Immature natural killer cell (primary cell): ENCODE results near the gene LOXHD1. TPM values are rescaled to one million over a fixed set of nuclear protein-coding genes. Genes with fewer than 3 reads are reported as not detected.

Experiments
- DNase-seq, 3 donors: peaks; one replicate each; pipeline ENCODE4 v3.0.0; 2022; ENCODE audit warnings: mixed read lengths in 1 of 3
- H3K27ac Mint-ChIP-seq, 6 donors: one replicate each; pipeline ENCODE4 v1.8.0; 2020; ENCODE audit warnings: mixed read lengths in 6 of 6, mild to moderate bottlenecking in 5 of 6, inconsistent platforms in 4 of 6, moderate library complexity in 3 of 6
- H3K27me3 Mint-ChIP-seq, 3 donors: one replicate each; pipeline ENCODE4 v1.8.0; 2020 to 2021; ENCODE audit warnings: low read depth in 3 of 3, mild to moderate bottlenecking in 3 of 3, mixed read lengths in 3 of 3, moderate library complexity in 3 of 3, inconsistent platforms in 1 of 3
- H3K36me3 Mint-ChIP-seq, 3 donors: one replicate each; pipeline ENCODE4 v1.8.0; 2020; ENCODE audit warnings: mixed read lengths in 3 of 3, inconsistent platforms in 2 of 3, mild to moderate bottlenecking in 2 of 3
- H3K4me1 Mint-ChIP-seq, 2 donors: one replicate each; pipeline ENCODE4 v1.8.0; 2020; ENCODE audit warnings: inconsistent platforms in 2 of 2, mild to moderate bottlenecking in 2 of 2, mixed read lengths in 2 of 2, moderate library complexity in 1 of 2
- H3K4me3 Mint-ChIP-seq, 5 donors: one replicate each; pipeline ENCODE4 v1.8.0; 2020; ENCODE audit warnings: mild to moderate bottlenecking in 5 of 5, mixed read lengths in 5 of 5, inconsistent platforms in 3 of 5, moderate library complexity in 3 of 5
- H3K9me3 Mint-ChIP-seq, 6 donors: one replicate each; pipeline ENCODE4 v1.8.0; 2020; ENCODE audit warnings: mild to moderate bottlenecking in 6 of 6, mixed read lengths in 6 of 6, inconsistent platforms in 4 of 6, moderate library complexity in 3 of 6
- polyA plus RNA-seq, 3 donors: library from polyadenylated mRNA; unstranded; fragments of 300-500 nt; fragmentation: Illumina TruSeq; gene quantifications; one replicate each; pipeline ENCODE4 v1.2.3, GENCODE V29; 2021

The LOXHD1 gene
- polyA plus RNA-seq, 3 donors from 2014 or later, result 0.07 TPM; not detected in 2

DNA sequence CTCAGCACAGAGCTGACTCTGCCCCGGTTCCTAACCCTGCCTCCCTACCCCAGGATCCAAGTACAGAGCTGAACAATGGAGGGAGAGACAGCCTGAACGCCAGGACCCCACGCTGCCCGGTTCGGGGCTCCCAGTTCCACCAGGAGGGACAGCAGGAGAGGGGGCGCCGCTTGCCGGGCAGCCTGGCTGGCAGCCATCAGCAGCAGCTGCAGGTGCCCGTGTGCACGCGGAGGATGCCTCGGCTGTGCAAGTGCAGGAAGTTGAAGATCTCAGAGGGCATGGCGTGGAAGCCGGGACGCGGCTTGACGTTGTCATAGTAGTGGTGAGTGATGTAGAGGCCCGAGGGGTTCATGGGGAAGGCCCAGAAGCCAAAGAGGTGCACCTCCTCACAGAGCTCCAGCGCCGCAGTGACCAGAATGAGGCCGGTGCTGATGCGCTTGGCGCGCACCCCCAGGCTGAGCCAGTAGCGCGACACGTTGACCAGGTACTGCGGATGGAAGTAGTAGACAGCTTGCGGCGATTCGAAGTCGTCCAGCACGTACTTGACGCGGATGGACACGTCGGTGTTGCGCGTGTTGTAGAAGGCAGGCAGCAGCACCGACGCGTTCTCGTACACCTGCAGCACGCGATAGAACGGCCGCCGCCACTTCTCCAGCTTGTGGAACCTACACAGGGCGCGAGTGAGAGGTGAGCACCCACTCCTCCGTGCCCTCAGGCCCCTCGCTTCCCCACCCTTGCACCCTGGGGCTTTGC, 23.0 kb upstream of the LOXHD1 start:
- H3K4me3 Mint-ChIP-seq, result no peak overlapping the region

DNA sequence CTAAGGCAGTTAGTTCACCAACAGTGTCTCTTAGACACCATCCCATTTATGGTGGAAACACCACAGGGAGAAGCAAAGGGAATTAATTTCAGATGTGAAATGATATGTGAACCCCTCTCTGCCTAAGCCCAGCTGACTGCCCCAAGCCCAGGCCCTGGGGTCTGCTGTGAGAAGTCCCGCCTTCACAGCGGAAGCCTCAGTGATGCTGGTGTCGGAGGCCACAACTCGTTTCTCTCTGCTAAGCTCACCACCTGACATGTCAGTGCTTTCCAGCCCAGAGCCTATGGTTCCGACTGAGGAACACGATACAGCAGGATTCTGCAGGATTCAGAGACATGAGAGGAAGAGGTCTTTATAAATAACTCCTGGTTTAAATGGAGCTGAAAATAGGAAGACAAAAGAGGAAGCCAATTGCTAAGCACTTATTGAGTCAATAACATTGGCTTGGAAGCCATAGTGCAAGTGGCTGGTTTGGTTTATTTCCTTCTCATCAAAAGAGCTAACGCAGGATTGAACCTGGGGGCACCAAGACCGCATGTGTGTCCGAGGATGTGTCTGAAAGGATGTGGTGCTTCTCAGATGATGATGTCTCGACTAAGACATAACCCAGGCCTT, 21.9 kb upstream of the LOXHD1 start:
- H3K27me3 Mint-ChIP-seq, result peaks cover 0 to 6% (median 5%) of the 10 kb centered on the region in 3 donors
- peak overlapping the region in 4 of 6 donors; percentile 49 to 78 (median 60) for H3K27ac Mint-ChIP-seq
- no peaks in the 10 kb centered on the region for H3K36me3 Mint-ChIP-seq
- H3K4me3 Mint-ChIP-seq, result no peak overlapping the region
- peak; percentile 5 to 11 (median 9) for DNase-seq
- no peaks in the 10 kb centered on the region for H3K9me3 Mint-ChIP-seq
- no peaks in the 10 kb centered on the region for H3K4me1 Mint-ChIP-seq

More for the DNA sequence above, 23.0 kb upstream of the LOXHD1 start:
- Mint-ChIP-seq H3K4me1 (no peaks in the 10 kb centered on the region), H3K27ac (no peak overlapping the region), H3K36me3 (no peaks in the 10 kb centered on the region), H3K27me3 (peaks cover 0 to 6% (median 4%) of the 10 kb centered on the region in 3 donors), H3K9me3 (no peaks in the 10 kb centered on the region)
- no peak for DNase-seq

DNA sequence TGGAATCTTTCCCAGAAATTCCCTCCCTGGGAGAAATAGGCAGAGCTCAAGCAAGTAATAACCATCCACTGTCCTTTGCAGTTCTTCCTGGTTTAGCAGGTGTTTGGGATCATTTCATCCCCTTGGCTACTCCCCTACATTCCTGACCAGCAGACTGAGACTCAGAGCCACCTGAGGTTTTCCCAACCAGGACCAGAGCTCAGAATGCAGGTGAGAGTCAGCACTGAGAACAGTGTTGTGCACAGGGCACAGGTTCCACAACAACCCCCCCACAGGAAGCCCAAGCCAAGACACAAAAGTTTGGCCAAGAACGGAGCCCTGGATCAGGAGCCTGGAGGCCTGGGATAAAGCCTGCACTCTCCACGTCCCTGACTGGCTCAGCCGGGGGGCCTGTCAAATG, 21.0 kb upstream of the LOXHD1 start:
- no peaks in the 10 kb centered on the region for H3K9me3 Mint-ChIP-seq
- DNase-seq, result no peak
- H3K36me3 Mint-ChIP-seq, result no peaks in the 10 kb centered on the region
- no peaks in the 10 kb centered on the region for H3K4me1 Mint-ChIP-seq
- H3K27ac Mint-ChIP-seq, result no peak overlapping the region
- H3K27me3 Mint-ChIP-seq, result peaks cover 4 to 6% (median 5%) of the 10 kb centered on the region in 3 donors
- no peak overlapping the region for H3K4me3 Mint-ChIP-seq

DNA sequence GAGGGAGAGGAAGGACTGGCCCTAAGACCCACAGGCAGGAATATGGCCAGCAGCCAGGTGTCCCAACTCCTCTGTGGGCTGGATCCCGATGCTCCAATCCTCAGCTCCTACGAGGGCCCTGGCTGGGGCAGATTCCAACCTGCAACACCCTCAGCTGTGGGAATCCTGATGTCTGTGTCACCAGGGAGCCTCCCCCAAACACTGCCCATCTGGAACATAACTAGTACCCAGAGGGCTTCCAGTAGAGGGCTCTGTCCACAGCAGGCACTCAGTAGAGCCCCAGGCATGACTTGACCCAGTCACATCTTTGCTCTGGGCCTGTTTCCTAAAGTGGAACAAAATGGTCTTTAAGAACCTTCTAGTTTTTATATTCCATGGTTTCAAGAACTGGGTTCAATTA, 20.6 kb upstream of the LOXHD1 start:
- H3K9me3 Mint-ChIP-seq, result no peaks in the 10 kb centered on the region
- H3K4me3 Mint-ChIP-seq, result no peak overlapping the region
- no peaks in the 10 kb centered on the region for H3K36me3 Mint-ChIP-seq
- no peaks in the 10 kb centered on the region for H3K4me1 Mint-ChIP-seq
- no peak for DNase-seq
- no peak overlapping the region for H3K27ac Mint-ChIP-seq
- peaks cover 5 to 7% (median 7%) of the 10 kb centered on the region in 3 donors for H3K27me3 Mint-ChIP-seq

DNA sequence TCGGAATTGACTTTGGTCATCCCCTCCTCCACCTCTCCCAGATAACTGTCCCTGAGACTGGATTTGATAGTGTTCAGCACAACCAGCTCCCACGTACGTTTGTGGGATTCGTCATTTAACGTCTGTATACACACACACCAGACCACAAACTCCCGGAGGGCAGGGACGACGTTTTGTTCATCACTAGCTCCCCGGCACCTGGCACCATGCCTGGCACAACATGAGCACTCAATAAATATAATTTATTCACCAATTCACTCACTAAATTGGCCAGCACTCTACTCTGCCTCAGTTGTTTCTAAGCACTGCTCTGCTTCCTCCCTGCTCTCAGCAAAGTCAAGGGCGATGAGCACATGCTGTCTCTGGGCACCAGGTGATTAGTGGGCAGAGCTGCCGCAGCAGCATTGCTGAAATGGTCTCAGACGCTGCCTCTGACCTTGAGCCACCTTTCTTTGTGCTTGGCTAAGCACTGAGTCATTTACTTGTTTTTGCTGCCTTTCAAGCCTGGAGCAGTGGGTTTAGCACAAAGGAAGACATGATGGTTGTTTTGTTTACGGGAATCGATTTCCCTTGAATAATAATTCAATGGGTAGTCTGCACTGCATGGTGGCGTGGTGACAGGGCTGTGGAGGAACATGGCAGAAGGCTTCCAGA, 19.3 kb upstream of the LOXHD1 start:
- H3K36me3 Mint-ChIP-seq, result no peaks in the 10 kb centered on the region
- DNase-seq, result no peak
- H3K27ac Mint-ChIP-seq, result no peak overlapping the region
- H3K9me3 Mint-ChIP-seq, result no peaks in the 10 kb centered on the region
- H3K4me1 Mint-ChIP-seq, result no peaks in the 10 kb centered on the region
- no peak overlapping the region for H3K4me3 Mint-ChIP-seq
- H3K27me3 Mint-ChIP-seq, result peaks cover 5 to 7% (median 5%) of the 10 kb centered on the region in 3 donors

DNA sequence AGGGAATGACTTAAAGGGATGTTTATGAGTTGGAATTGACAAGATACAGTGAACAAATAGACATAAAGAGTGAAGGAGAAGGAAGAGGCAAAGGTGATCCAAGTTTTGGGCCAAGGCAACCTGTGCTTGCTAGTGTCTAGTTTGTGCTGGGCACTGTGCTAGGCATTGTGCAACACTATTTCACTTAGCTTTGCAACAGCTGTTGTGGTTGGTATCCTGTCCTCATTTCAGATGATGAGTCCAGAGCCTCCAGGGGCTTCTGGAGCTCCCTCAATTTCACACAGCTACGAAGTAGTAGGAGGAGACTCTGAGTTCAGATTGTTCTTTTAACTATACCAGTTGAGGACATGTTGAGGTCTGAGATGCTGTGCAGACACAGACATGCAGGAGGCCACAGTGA, 18.1 kb upstream of the LOXHD1 start:
- DNase-seq, result no peak

DNA sequence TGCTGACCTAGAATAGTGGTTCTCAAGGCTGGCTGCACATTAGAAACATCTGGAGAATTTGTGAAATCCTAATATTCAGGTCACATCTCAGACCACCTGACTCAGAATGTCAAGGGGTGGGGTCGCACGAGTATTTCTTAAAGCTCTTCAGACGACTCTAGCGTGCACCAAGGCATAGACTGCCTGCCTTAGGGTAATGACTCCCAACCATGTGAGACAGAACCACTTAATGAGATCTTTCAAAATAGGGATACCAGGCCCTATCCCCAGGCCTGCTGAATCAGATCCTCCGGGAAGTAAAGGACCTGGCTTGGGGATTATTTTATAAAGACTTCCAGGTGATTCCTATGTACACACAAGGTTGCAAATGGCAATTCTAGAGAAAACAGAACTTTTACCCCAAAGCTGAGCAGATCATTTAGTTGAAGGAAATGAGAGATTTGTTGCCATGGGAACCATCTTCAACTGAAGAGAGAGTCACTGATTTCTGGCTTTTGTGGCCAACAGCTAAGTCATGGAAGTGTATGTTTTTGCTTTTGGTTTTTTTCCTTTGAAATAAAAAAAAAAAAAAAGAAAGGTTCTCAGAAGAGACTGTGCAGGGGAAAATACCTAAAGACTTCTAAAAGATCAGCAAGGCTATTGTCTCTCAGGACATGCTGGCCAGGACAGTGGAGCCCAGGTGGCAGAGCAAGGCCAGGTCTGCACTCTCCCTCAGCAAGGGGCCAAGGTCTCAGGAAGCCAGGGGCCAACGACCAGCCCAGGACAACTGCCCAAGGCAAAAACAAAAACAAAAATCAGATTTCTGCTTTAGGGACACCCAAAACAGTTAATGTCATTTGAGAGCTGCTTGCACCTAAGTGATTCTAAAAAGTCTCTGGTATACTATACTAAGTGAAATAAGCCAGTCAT, 15.3 kb upstream of the LOXHD1 start:
- no peaks in the 10 kb centered on the region for H3K9me3 Mint-ChIP-seq
- no peak for DNase-seq
- no peaks in the 10 kb centered on the region for H3K4me1 Mint-ChIP-seq
- H3K4me3 Mint-ChIP-seq, result no peak overlapping the region
- no peaks in the 10 kb centered on the region for H3K36me3 Mint-ChIP-seq
- no peak overlapping the region for H3K27ac Mint-ChIP-seq
- peaks cover 1 to 7% (median 4%) of the 10 kb centered on the region in 3 donors for H3K27me3 Mint-ChIP-seq

More for the DNA sequence above, 18.1 kb upstream of the LOXHD1 start:
- Mint-ChIP-seq H3K9me3 (no peaks in the 10 kb centered on the region), H3K36me3 (no peaks in the 10 kb centered on the region), H3K4me3 (no peak overlapping the region), H3K4me1 (no peaks in the 10 kb centered on the region), H3K27me3 (peaks cover 5 to 7% (median 5%) of the 10 kb centered on the region in 3 donors), H3K27ac (no peak overlapping the region)

DNA sequence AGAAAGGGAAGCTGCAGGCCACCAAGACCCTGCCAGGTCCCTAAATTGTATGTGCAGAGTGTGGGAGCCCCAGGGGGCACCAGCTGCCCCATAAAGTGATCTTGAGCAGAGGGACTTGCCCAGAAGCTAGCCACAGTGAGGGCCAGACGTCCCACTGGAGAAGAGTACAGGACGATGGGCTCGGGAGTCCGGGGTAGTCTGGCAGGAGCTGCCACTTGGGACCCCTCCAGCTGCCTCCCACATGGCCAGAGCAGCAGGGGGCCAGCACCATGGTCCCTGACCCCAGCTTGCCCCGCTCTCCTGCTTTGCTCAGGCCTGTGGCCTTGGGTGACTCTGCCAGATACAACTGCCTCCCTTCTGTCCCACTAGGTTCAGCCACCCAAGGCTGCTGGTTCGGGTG, 11.7 kb upstream of the LOXHD1 start:
- no peak overlapping the region for H3K4me3 Mint-ChIP-seq
- no peaks in the 10 kb centered on the region for H3K4me1 Mint-ChIP-seq
- DNase-seq, result no peak
- no peaks in the 10 kb centered on the region for H3K36me3 Mint-ChIP-seq
- H3K27me3 Mint-ChIP-seq, result peaks cover 1 to 7% (median 5%) of the 10 kb centered on the region in 3 donors
- H3K9me3 Mint-ChIP-seq, result peaks cover 0 to 1% (median 0%) of the 10 kb centered on the region in 6 donors
- H3K27ac Mint-ChIP-seq, result no peak overlapping the region

DNA sequence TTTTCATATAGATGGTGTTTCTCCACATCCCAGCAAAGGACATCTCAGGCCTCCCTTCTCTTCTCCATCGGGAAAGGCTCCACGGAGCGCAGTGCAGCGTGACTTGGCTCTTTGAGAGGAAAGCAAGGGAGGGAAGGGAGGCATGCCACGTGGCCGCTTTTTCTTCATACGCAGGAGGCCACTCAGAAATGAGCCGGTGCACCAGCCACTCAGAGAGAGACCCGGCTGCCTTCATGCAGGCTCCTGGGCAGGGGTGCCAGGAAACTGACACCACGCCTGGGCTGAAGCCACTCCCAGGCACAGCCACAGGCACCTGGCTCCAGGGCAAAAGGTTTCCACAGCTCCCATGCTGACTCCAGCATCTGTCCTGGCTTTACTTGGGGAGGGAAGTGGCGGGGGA, 11.1 kb upstream of the LOXHD1 start:
- H3K27ac Mint-ChIP-seq, result no peak overlapping the region
- no peak overlapping the region for H3K4me3 Mint-ChIP-seq
- no peak for DNase-seq
- H3K27me3 Mint-ChIP-seq, result peaks cover 3 to 5% (median 3%) of the 10 kb centered on the region in 3 donors
- peaks cover 0 to 1% (median 0%) of the 10 kb centered on the region in 6 donors for H3K9me3 Mint-ChIP-seq
- H3K36me3 Mint-ChIP-seq, result no peaks in the 10 kb centered on the region
- H3K4me1 Mint-ChIP-seq, result no peaks in the 10 kb centered on the region

DNA sequence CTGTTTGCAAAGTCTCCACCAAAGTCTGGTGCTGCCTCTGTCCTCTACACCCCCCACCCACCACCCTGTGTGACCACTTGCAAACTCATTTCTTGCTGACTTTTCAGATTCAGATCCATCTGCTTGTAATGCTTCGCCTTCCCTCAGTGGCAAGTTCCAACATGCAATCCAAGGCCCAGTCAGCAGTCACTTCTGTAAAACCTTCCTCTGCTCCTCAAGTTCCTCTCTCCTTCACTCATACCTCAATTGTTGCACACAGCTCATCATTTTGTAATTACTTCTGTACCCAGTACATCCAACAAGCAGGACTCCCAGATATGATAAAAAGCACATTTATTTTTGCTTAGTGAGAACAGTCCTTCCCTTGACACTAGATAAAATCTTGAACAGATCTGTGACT, 6.5 kb upstream of the LOXHD1 start:
- Mint-ChIP-seq H3K36me3 (no peaks in the 10 kb centered on the region), H3K4me3 (no peak overlapping the region), H3K27ac (no peak overlapping the region), H3K9me3 (peaks cover 0 to 1% (median 0%) of the 10 kb centered on the region in 6 donors), H3K4me1 (no peaks in the 10 kb centered on the region), H3K27me3 (peaks cover 0 to 5% (median 1%) of the 10 kb centered on the region in 3 donors)
- DNase-seq, result no peak

DNA sequence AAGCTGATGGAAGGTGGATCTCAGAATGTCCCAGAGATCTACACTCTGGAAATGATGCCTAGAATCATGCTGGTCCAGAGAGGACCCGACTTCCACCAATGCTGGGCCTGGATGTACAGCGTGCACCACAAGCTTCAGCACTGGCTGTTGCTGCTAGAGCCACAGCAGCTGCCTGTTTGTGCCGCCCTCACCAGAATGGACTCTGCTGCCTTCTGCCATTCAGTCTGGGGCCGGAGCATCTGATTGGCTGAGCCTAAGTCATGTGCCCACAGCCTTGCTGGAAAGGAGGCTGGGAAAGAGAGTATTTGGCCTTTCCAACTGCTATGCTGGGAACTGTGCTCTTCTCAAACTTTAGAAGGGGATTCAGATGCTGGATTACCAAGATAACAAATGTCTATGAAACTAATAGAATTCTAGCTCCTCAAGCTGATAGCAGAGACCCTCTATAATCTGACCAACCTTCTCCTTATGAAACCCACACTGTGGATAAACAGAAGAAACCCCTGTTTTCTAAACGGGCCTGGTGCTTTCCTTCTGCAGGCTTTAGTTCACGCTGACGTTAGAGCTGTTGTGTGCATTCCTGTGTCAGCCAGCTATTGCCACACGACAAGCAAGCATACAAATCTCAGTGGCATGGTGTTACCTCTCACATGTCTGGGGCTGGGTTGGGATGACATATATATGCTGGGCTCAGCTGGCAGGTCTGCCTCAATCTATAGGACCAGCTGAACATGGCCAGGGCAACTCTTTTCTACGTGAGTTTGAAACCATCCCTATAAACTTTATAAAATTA, 4.1 kb upstream of the LOXHD1 start:
- no peak overlapping the region for H3K27ac Mint-ChIP-seq
- H3K9me3 Mint-ChIP-seq, result peaks cover 0 to 1% (median 0%) of the 10 kb centered on the region in 6 donors
- no peaks in the 10 kb centered on the region for H3K36me3 Mint-ChIP-seq
- peaks cover 0 to 5% (median 1%) of the 10 kb centered on the region in 3 donors for H3K27me3 Mint-ChIP-seq
- H3K4me1 Mint-ChIP-seq, result no peaks in the 10 kb centered on the region
- DNase-seq, result no peak
- no peak overlapping the region for H3K4me3 Mint-ChIP-seq

DNA sequence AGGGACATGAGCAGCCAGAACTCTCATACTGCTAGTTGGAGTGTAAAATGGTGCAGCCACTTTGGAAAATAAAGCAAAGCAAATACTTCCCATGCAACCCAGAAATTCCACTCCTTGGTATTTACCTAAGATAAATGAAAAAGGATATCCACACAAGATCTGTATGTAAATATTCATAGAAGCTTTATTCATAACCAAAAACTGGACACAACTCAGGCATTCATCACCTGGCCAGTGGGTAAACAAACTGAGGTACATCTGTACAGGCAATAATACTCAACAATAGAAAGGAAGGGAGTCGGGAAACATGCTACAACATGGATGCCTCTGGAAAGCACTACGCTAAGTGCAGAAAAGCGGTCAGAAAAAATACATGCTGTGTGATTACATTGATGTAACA, 2.5 kb upstream of the LOXHD1 start:
- DNase-seq, result no peak
- Mint-ChIP-seq H3K4me3 (no peak overlapping the region), H3K27me3 (peaks cover 0 to 1% (median under 1%) of the 10 kb centered on the region in 3 donors), H3K4me1 (no peaks in the 10 kb centered on the region), H3K9me3 (no peaks in the 10 kb centered on the region), H3K27ac (no peak overlapping the region), H3K36me3 (no peaks in the 10 kb centered on the region)
